Epithelial cell of proximal tubule (primary cell): ENCODE results near the gene TPRG1L. TPM values are rescaled to one million over a fixed set of nuclear protein-coding genes. Genes with fewer than 3 reads are reported as not detected.

Experiments
- DNase-seq: peaks from one replicate; pipeline ENCODE4 v3.0.0-alpha.2; 2011; ENCODE audit warnings: low read depth
- H3K4me3 ChIP-seq: 2 replicates; pipeline ENCODE4 v1.5.1; 2011; ENCODE audit warnings: low read depth, mild to moderate bottlenecking, low read length
- total RNA-seq: library from RNA; depleted of rRNA; stranded (reverse); fragments of >200 nt; gene quantifications from 2 replicates; pipeline ENCODE4 v1.2.3, GENCODE V29; 2015
- TF ChIP-seq, protein P1 (sequence below): conservative IDR thresholded peaks from 2 replicates; pipeline ENCODE4 v1.5.1; 2012; ENCODE audit warnings: low read depth, mild to moderate bottlenecking, low read length

The TPRG1L gene
- total RNA-seq, 1 donor from 2014 or later = 8.1 TPM

GRCh38 chr1:3677484-3677883, 52.7 kb downstream of the TPRG1L start:
- no peak overlapping the region for H3K4me3 ChIP-seq
- TF ChIP-seq, protein P1, sequence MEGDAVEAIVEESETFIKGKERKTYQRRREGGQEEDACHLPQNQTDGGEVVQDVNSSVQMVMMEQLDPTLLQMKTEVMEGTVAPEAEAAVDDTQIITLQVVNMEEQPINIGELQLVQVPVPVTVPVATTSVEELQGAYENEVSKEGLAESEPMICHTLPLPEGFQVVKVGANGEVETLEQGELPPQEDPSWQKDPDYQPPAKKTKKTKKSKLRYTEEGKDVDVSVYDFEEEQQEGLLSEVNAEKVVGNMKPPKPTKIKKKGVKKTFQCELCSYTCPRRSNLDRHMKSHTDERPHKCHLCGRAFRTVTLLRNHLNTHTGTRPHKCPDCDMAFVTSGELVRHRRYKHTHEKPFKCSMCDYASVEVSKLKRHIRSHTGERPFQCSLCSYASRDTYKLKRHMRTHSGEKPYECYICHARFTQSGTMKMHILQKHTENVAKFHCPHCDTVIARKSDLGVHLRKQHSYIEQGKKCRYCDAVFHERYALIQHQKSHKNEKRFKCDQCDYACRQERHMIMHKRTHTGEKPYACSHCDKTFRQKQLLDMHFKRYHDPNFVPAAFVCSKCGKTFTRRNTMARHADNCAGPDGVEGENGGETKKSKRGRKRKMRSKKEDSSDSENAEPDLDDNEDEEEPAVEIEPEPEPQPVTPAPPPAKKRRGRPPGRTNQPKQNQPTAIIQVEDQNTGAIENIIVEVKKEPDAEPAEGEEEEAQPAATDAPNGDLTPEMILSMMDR = no peak
- no peak for DNase-seq

GRCh38 chr1:3678361-3679097, 53.7 kb downstream of the TPRG1L start:
- TF ChIP-seq, protein P1 = no peak
- DNase-seq = no peak
- no peak overlapping the region for H3K4me3 ChIP-seq

- H3K4me3 ChIP-seq = no peak overlapping the region
- TF ChIP-seq, protein P1 = no peak
- DNase-seq = no peak
Measured at GRCh38 chr1:3679098-3679555, 54.3 kb downstream of the TPRG1L start.

Other genes with a start within 250 kb of the TPRG1L start
- gene ARHGEF16, start 170.3 kb upstream of the TPRG1L start, total RNA-seq = 27.1 and 36.6 TPM in 2 replicates
- 5.1 and 33.3 TPM in 2 replicates for gene MEGF6, start 13.5 kb upstream of the TPRG1L start, total RNA-seq
- 17.0 and 26.3 TPM in 2 replicates for gene WRAP73, start 25.1 kb downstream of the TPRG1L start, total RNA-seq
- not detected in 2 replicates for gene TP73, start 27.5 kb downstream of the TPRG1L start, total RNA-seq
- not detected in 2 replicates for gene CCDC27, start 127.4 kb downstream of the TPRG1L start, total RNA-seq
- gene SMIM1, start 147.7 kb downstream of the TPRG1L start, total RNA-seq = 3.6 TPM in 1 of 2 replicates, not detected in the other
- gene LRRC47, start 171.5 kb downstream of the TPRG1L start, total RNA-seq = 36.4 and 38.9 TPM in 2 replicates
- 18.3 and 18.4 TPM in 2 replicates for gene CEP104, start 232.2 kb downstream of the TPRG1L start, total RNA-seq
- gene DFFB, start 232.5 kb downstream of the TPRG1L start, total RNA-seq = 6.1 and 6.2 TPM in 2 replicates